Measurements from ENCODE around the gene MAGEB2.

MAGEB2 gene

GRCh38 chrX:30246769-30247489 is 31.6 kb downstream of the MAGEB2 start, which contains the start of gene MAGEB1:
Gene MAGEB1, plus strand, starts transcription at chrX:30247146. Its CDS starts 3,348 bp downstream, at chrX:30250494.
- TF ChIP-seq CTCF (IDR thresholded peaks at IDR 0.05; ENCODE audit: insufficient read depth, missing control alignments), result no peak
- FAIRE-seq, result no peak
- DNase-seq (ENCODE audit: insufficient read length, low spot score), result no peak

GRCh38 chrX:30248854-30249253 is 33.5 kb downstream of the MAGEB2 start:
- TF ChIP-seq CTCF (IDR thresholded peaks at IDR 0.05; ENCODE audit: insufficient read depth, missing control alignments), result no peak
- DNase-seq (ENCODE audit: insufficient read length, low spot score) (no peak), FAIRE-seq (no peak)

GRCh38 chrX:30253257-30253656 is 37.9 kb downstream of the MAGEB2 start:
- TF ChIP-seq CTCF (IDR thresholded peaks at IDR 0.05; ENCODE audit: insufficient read depth, missing control alignments), result no peak
- no peak for FAIRE-seq

GRCh38 chrX:30259927-30260326 is 44.6 kb downstream of the MAGEB2 start:
- FAIRE-seq (no peak), DNase-seq (ENCODE audit: insufficient read length, low spot score) (no peak)
- TF ChIP-seq CTCF (IDR thresholded peaks at IDR 0.05; ENCODE audit: insufficient read depth, missing control alignments), result no peak

More at GRCh38 chrX:30253257-30253656, 37.9 kb downstream of the MAGEB2 start:
- DNase-seq (ENCODE audit: insufficient read length, low spot score), result no peak

- TF ChIP-seq CTCF (IDR thresholded peaks at IDR 0.05; ENCODE audit: insufficient read depth, missing control alignments), result no peak
- FAIRE-seq (no peak), DNase-seq (ENCODE audit: insufficient read length, low spot score) (no peak)
These were observed 45.6 kb downstream of the MAGEB2 start for GRCh38 chrX:30261012-30261411.

- TF ChIP-seq CTCF (IDR thresholded peaks at IDR 0.05; ENCODE audit: insufficient read depth, missing control alignments), result no peak
- FAIRE-seq, result no peak
These were observed 47.4 kb downstream of the MAGEB2 start for GRCh38 chrX:30262763-30263162.

More at GRCh38 chrX:30262763-30263162, 47.4 kb downstream of the MAGEB2 start:
- DNase-seq (ENCODE audit: insufficient read length, low spot score), result no peak

All from D721Med (cell line).